Measurements from ENCODE around the gene LNX2. TPM values are rescaled to one million over a fixed set of nuclear protein-coding genes. Genes with fewer than 3 reads are reported as not detected.

Gene LNX2
- polyA plus RNA-seq, 2 donors: 5.5 to 6.1 TPM

GRCh38 chr13:27587095-27587746 lies 33.1 kb downstream of the LNX2 start:
- WGBS, 2 donors: 69 to 80% methylated on average over 5 of the region's 5 CpGs
- Histone ChIP-seq H3K4me1 (ENCODE audit: control insufficient read depth in 2 of 2, insufficient read depth in 2 of 2, low read length in 1 of 2) (peaks cover 0 to 2% of the 10 kb centered on the region in 2 donors), H3K27me3 (ENCODE audit: control insufficient read depth in 1 of 2, insufficient read depth in 2 of 2, low read length in 2 of 2) (no peaks in the 10 kb centered on the region), H3K4me3 (ENCODE audit: low read depth in 1 of 2, low read length in 2 of 2) (no peak overlapping the region), H3K36me3 (ENCODE audit: control insufficient read depth in 2 of 2, insufficient read depth in 2 of 2, low read length in 1 of 2) (no peaks in the 10 kb centered on the region), H3K27ac (ENCODE audit: low read depth in 2 of 2, low read length in 1 of 2) (no peak overlapping the region), H3K9me3 (ENCODE audit: control insufficient read depth in 2 of 2, insufficient read depth in 1 of 2, low read depth in 1 of 2, low read length in 1 of 2) (no peaks in the 10 kb centered on the region)

GRCh38 chr13:27583645-27584044 lies 36.7 kb downstream of the LNX2 start:
- Histone ChIP-seq H3K4me3 (ENCODE audit: low read depth in 1 of 2, low read length in 2 of 2) (no peak overlapping the region), H3K27me3 (ENCODE audit: control insufficient read depth in 1 of 2, insufficient read depth in 2 of 2, low read length in 2 of 2) (no peaks in the 10 kb centered on the region), H3K9me3 (ENCODE audit: control insufficient read depth in 2 of 2, insufficient read depth in 1 of 2, low read depth in 1 of 2, low read length in 1 of 2) (no peaks in the 10 kb centered on the region), H3K36me3 (ENCODE audit: control insufficient read depth in 2 of 2, insufficient read depth in 2 of 2, low read length in 1 of 2) (no peaks in the 10 kb centered on the region), H3K27ac (ENCODE audit: low read depth in 2 of 2, low read length in 1 of 2) (no peak overlapping the region), H3K4me1 (ENCODE audit: control insufficient read depth in 2 of 2, insufficient read depth in 2 of 2, low read length in 1 of 2) (peaks cover 0 to 2% of the 10 kb centered on the region in 2 donors)
- 30 to 36% methylated on average over 4 of the region's 4 CpGs for WGBS, 2 donors

- H3K27ac ChIP-seq (ENCODE audit: low read depth in 2 of 2, low read length in 1 of 2): no peak overlapping the region
- H3K27me3 ChIP-seq (ENCODE audit: control insufficient read depth in 1 of 2, insufficient read depth in 2 of 2, low read length in 2 of 2): no peaks in the 10 kb centered on the region
- no peaks in the 10 kb centered on the region for H3K36me3 ChIP-seq (ENCODE audit: control insufficient read depth in 2 of 2, insufficient read depth in 2 of 2, low read length in 1 of 2)
- H3K4me3 ChIP-seq (ENCODE audit: low read depth in 1 of 2, low read length in 2 of 2): no peak overlapping the region
- WGBS, 2 donors: 95 to 96% methylated on average over 6 of the region's 6 CpGs
- H3K4me1 ChIP-seq (ENCODE audit: control insufficient read depth in 2 of 2, insufficient read depth in 2 of 2, low read length in 1 of 2): no peaks in the 10 kb centered on the region
- no peaks in the 10 kb centered on the region for H3K9me3 ChIP-seq (ENCODE audit: control insufficient read depth in 2 of 2, insufficient read depth in 1 of 2, low read depth in 1 of 2, low read length in 1 of 2)
Observed at GRCh38 chr13:27578121-27579030, 42.0 kb downstream of the LNX2 start.

- Histone ChIP-seq H3K36me3 (ENCODE audit: control insufficient read depth in 2 of 2, insufficient read depth in 2 of 2, low read length in 1 of 2) (no peaks in the 10 kb centered on the region), H3K4me1 (ENCODE audit: control insufficient read depth in 2 of 2, insufficient read depth in 2 of 2, low read length in 1 of 2) (no peaks in the 10 kb centered on the region), H3K27me3 (ENCODE audit: control insufficient read depth in 1 of 2, insufficient read depth in 2 of 2, low read length in 2 of 2) (no peaks in the 10 kb centered on the region), H3K4me3 (ENCODE audit: low read depth in 1 of 2, low read length in 2 of 2) (no peak overlapping the region), H3K9me3 (ENCODE audit: control insufficient read depth in 2 of 2, insufficient read depth in 1 of 2, low read depth in 1 of 2, low read length in 1 of 2) (no peaks in the 10 kb centered on the region), H3K27ac (ENCODE audit: low read depth in 2 of 2, low read length in 1 of 2) (no peak overlapping the region)
- WGBS, 2 donors: 86 to 90% methylated on average over 1 of the region's 1 CpG
Observed at GRCh38 chr13:27574661-27575060, 45.7 kb downstream of the LNX2 start.

GRCh38 chr13:27573265-27573664 lies 47.1 kb downstream of the LNX2 start:
- Histone ChIP-seq H3K4me1 (ENCODE audit: control insufficient read depth in 2 of 2, insufficient read depth in 2 of 2, low read length in 1 of 2) (no peaks in the 10 kb centered on the region), H3K9me3 (ENCODE audit: control insufficient read depth in 2 of 2, insufficient read depth in 1 of 2, low read depth in 1 of 2, low read length in 1 of 2) (no peaks in the 10 kb centered on the region), H3K27me3 (ENCODE audit: control insufficient read depth in 1 of 2, insufficient read depth in 2 of 2, low read length in 2 of 2) (no peaks in the 10 kb centered on the region), H3K4me3 (ENCODE audit: low read depth in 1 of 2, low read length in 2 of 2) (no peak overlapping the region), H3K27ac (ENCODE audit: low read depth in 2 of 2, low read length in 1 of 2) (peak overlapping the region; percentile 61 to 84), H3K36me3 (ENCODE audit: control insufficient read depth in 2 of 2, insufficient read depth in 2 of 2, low read length in 1 of 2) (peaks cover 0 to under 1% of the 10 kb centered on the region in 2 donors)
- 61 to 66% methylated on average over 2 of the region's 2 CpGs for WGBS, 2 donors

- Histone ChIP-seq H3K27ac (ENCODE audit: low read depth in 2 of 2, low read length in 1 of 2) (no peak overlapping the region), H3K36me3 (ENCODE audit: control insufficient read depth in 2 of 2, insufficient read depth in 2 of 2, low read length in 1 of 2) (peaks cover 0 to 4% of the 10 kb centered on the region in 2 donors), H3K9me3 (ENCODE audit: control insufficient read depth in 2 of 2, insufficient read depth in 1 of 2, low read depth in 1 of 2, low read length in 1 of 2) (no peaks in the 10 kb centered on the region), H3K27me3 (ENCODE audit: control insufficient read depth in 1 of 2, insufficient read depth in 2 of 2, low read length in 2 of 2) (no peaks in the 10 kb centered on the region), H3K4me3 (ENCODE audit: low read depth in 1 of 2, low read length in 2 of 2) (no peak overlapping the region), H3K4me1 (ENCODE audit: control insufficient read depth in 2 of 2, insufficient read depth in 2 of 2, low read length in 1 of 2) (no peaks in the 10 kb centered on the region)
Observed at GRCh38 chr13:27572234-27572901, 48.0 kb downstream of the LNX2 start.

- H3K4me1 ChIP-seq (ENCODE audit: control insufficient read depth in 2 of 2, insufficient read depth in 2 of 2, low read length in 1 of 2): no peaks in the 10 kb centered on the region
Observed at GRCh38 chr13:27570906-27571305, 49.4 kb downstream of the LNX2 start.

GRCh38 chr13:27569405-27569804 lies 50.9 kb downstream of the LNX2 start:
- 81 to 89% methylated on average over 4 of the region's 4 CpGs for WGBS, 2 donors
- Histone ChIP-seq H3K36me3 (ENCODE audit: control insufficient read depth in 2 of 2, insufficient read depth in 2 of 2, low read length in 1 of 2) (peaks cover 0 to 6% of the 10 kb centered on the region in 2 donors), H3K4me3 (ENCODE audit: low read depth in 1 of 2, low read length in 2 of 2) (no peak overlapping the region), H3K27ac (ENCODE audit: low read depth in 2 of 2, low read length in 1 of 2) (peak overlapping the region in 1 of 2 donors; percentile 60), H3K4me1 (ENCODE audit: control insufficient read depth in 2 of 2, insufficient read depth in 2 of 2, low read length in 1 of 2) (no peaks in the 10 kb centered on the region), H3K9me3 (ENCODE audit: control insufficient read depth in 2 of 2, insufficient read depth in 1 of 2, low read depth in 1 of 2, low read length in 1 of 2) (no peaks in the 10 kb centered on the region), H3K27me3 (ENCODE audit: control insufficient read depth in 1 of 2, insufficient read depth in 2 of 2, low read length in 2 of 2) (no peaks in the 10 kb centered on the region)

More at GRCh38 chr13:27570906-27571305, 49.4 kb downstream of the LNX2 start:
- Histone ChIP-seq H3K27ac (ENCODE audit: low read depth in 2 of 2, low read length in 1 of 2) (no peak overlapping the region), H3K9me3 (ENCODE audit: control insufficient read depth in 2 of 2, insufficient read depth in 1 of 2, low read depth in 1 of 2, low read length in 1 of 2) (no peaks in the 10 kb centered on the region), H3K4me3 (ENCODE audit: low read depth in 1 of 2, low read length in 2 of 2) (no peak overlapping the region), H3K27me3 (ENCODE audit: control insufficient read depth in 1 of 2, insufficient read depth in 2 of 2, low read length in 2 of 2) (no peaks in the 10 kb centered on the region), H3K36me3 (ENCODE audit: control insufficient read depth in 2 of 2, insufficient read depth in 2 of 2, low read length in 1 of 2) (peaks cover 0 to 6% of the 10 kb centered on the region in 2 donors)
- 83 to 91% methylated on average over 1 of the region's 1 CpG for WGBS, 2 donors

GRCh38 chr13:27565818-27566217 lies 54.5 kb downstream of the LNX2 start:
- Histone ChIP-seq H3K27ac (ENCODE audit: low read depth in 2 of 2, low read length in 1 of 2) (no peak overlapping the region), H3K27me3 (ENCODE audit: control insufficient read depth in 1 of 2, insufficient read depth in 2 of 2, low read length in 2 of 2) (no peaks in the 10 kb centered on the region), H3K4me1 (ENCODE audit: control insufficient read depth in 2 of 2, insufficient read depth in 2 of 2, low read length in 1 of 2) (no peaks in the 10 kb centered on the region), H3K4me3 (ENCODE audit: low read depth in 1 of 2, low read length in 2 of 2) (no peak overlapping the region), H3K36me3 (ENCODE audit: control insufficient read depth in 2 of 2, insufficient read depth in 2 of 2, low read length in 1 of 2) (peaks cover 0 to 10% of the 10 kb centered on the region in 2 donors), H3K9me3 (ENCODE audit: control insufficient read depth in 2 of 2, insufficient read depth in 1 of 2, low read depth in 1 of 2, low read length in 1 of 2) (no peaks in the 10 kb centered on the region)
- 91 to 96% methylated on average over 3 of the region's 3 CpGs for WGBS, 2 donors

Measured in esophagus (tissue), 2 donors.